OCI-LY3 (cell line): ENCODE data around the gene KLHL35.

Source experiments
- EZH2phosphoT487 ChIP-seq: fragments of 200-600 bp; shearing (Covaris generic); IDR thresholded peaks from 2 replicates; pipeline ENCODE4 v1.6.1; 2018; ENCODE audit warnings: antibody characterized with exemption, mixed run types, low read depth
- TF ChIP-seq, protein P1 (sequence below): fragments of 200-600, 300-600 bp; sonication (generic); IDR thresholded peaks from 2 replicates; pipeline ENCODE4 v1.5.1; 2014; ENCODE audit warnings: antibody characterized with exemption, low read length, low read depth

DNA sequence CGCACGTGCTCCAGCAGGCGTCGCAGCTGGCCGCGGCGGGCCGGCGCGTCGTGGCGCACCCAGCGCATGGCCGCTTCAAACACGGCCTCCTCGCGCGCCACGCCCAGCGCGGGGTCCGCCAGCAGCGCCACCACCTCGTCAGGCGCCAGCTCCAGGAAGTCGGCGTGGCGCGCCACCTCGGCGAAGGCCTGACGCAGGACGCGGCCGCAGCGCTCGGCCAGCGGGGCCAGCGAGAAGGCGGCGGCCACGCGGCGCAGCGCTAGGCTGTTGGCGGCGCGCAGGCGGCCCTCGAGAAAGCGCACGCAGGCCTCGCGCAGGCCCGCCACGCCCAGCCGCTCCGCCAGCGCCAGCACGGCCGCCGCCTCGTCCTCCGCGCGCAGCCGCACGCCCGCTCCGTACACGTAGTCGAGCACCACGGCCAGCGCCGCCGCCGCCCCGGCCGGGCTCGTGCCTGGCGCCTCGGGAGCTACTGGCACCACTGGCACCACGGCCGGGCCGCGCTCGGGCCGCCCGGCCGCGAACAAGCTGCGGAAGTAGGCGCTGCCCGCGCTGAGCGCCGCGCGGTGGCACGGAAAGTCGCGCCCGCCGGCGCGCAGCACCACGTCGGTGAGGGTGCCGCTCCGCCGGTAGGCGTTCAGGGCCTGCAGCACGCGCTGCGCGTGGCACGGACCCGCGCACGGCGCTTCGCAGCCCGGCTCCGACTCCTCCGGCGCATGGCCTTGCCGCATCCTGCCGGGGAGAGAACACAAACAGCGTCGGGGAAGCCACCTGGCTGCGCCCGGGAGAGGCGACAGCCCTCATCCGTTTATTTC is 2.9 kb downstream of the KLHL35 start:
- TF ChIP-seq, protein P1, sequence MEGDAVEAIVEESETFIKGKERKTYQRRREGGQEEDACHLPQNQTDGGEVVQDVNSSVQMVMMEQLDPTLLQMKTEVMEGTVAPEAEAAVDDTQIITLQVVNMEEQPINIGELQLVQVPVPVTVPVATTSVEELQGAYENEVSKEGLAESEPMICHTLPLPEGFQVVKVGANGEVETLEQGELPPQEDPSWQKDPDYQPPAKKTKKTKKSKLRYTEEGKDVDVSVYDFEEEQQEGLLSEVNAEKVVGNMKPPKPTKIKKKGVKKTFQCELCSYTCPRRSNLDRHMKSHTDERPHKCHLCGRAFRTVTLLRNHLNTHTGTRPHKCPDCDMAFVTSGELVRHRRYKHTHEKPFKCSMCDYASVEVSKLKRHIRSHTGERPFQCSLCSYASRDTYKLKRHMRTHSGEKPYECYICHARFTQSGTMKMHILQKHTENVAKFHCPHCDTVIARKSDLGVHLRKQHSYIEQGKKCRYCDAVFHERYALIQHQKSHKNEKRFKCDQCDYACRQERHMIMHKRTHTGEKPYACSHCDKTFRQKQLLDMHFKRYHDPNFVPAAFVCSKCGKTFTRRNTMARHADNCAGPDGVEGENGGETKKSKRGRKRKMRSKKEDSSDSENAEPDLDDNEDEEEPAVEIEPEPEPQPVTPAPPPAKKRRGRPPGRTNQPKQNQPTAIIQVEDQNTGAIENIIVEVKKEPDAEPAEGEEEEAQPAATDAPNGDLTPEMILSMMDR, result no peak
- TF ChIP-seq EZH2phosphoT487, result no peak
